ENCODE data around the gene RNF157. TPM values are rescaled to one million over a fixed set of nuclear protein-coding genes. Genes with fewer than 3 reads are reported as not detected.

The RNF157 gene
- total and polyA plus RNA-seq, 2 of the 13 experiments (the other 11 are each of a cell fraction or from before 2014, with no cell fraction given), result 0.44 to 1.5 TPM

GRCh38 chr17:76200354-76200753, 39.9 kb downstream of the RNF157 start:
- Histone ChIP-seq H3K79me2 (ENCODE audit: insufficient read depth, low read length) (no peaks in the 10 kb centered on the region), H3K4me2 (ENCODE audit: low read depth, low read length) (no peak overlapping the region), H3K4me1 (ENCODE audit: insufficient read depth, low read length) (no peaks in the 10 kb centered on the region), H2AFZ (ENCODE audit: low read length) (no peak overlapping the region), H3K27ac (ENCODE audit: extremely low read length, insufficient read depth, low read length) (no peak overlapping the region), H3K36me3 (replicated peaks in 1 of 2; ENCODE audit: control insufficient read depth in 1 of 2, insufficient read depth in 2 of 2, low read length in 2 of 2) (no peaks in the 10 kb centered on the region), H4K20me1 (ENCODE audit: insufficient read depth, low read length) (no peaks in the 10 kb centered on the region), H3K4me3 (replicated peaks in 1 of 3; ENCODE audit: insufficient read depth in 1 of 3, low read depth in 2 of 3, low read length in 3 of 3) (no peak overlapping the region), H3K9ac (ENCODE audit: insufficient read depth, low read depth, low read length) (no peak overlapping the region), H3K9me3 (ENCODE audit: low read length) (no peaks in the 10 kb centered on the region), H3K27me3 (ENCODE audit: control insufficient read depth in 1 of 2, insufficient read depth in 2 of 2, low read length in 2 of 2) (peaks cover 0 to 3% of the 10 kb centered on the region in 2 experiments; a peak in 1 of 5 replicates)
- no peak for DNase-seq (ENCODE audit: low spot score)
- no TSS peak for BruUV-seq (replicated peaks)
- no peak for ATAC-seq
- ChIA-PET CTCF (ENCODE audit: low intra/inter-chr PET ratio, low total read pairs) (no interaction called here), POLR2A (no interaction called here)
- no peak for FAIRE-seq
- in situ Hi-C loops (cut with HindIII; ENCODE audit: extremely low pct_ligation_motif_present, low pct_unique_long_range_greater_than_20kb) (no loop called here), intact Hi-C loops (cut with micrococcal nuclease; ENCODE audit: unreplicated experiment) (no loop called here)
- TF ChIP-seq ZNF260 (CRISPR knock-in tag; IDR thresholded peaks at IDR 0.05; ENCODE audit: borderline replicate concordance, low read depth) (no peak), MYPOP (CRISPR knock-in tag; IDR thresholded peaks at IDR 0.05) (no peak)
- 52% methylated on average over 4 of the region's 4 CpGs for WGBS (ENCODE audit: low lambda C conversion rate)

GRCh38 chr17:76199469-76199868, 40.8 kb downstream of the RNF157 start:
- Histone ChIP-seq H3K4me3 (replicated peaks in 1 of 3; ENCODE audit: insufficient read depth in 1 of 3, low read depth in 2 of 3, low read length in 3 of 3) (no peak overlapping the region), H3K27me3 (ENCODE audit: control insufficient read depth in 1 of 2, insufficient read depth in 2 of 2, low read length in 2 of 2) (peaks cover 0 to 3% of the 10 kb centered on the region in 2 experiments; a peak in 1 of 5 replicates), H3K36me3 (replicated peaks in 1 of 2; ENCODE audit: control insufficient read depth in 1 of 2, insufficient read depth in 2 of 2, low read length in 2 of 2) (no peaks in the 10 kb centered on the region), H3K9ac (ENCODE audit: insufficient read depth, low read depth, low read length) (no peak overlapping the region), H3K4me2 (ENCODE audit: low read depth, low read length) (no peak overlapping the region), H3K4me1 (ENCODE audit: insufficient read depth, low read length) (no peaks in the 10 kb centered on the region), H3K79me2 (ENCODE audit: insufficient read depth, low read length) (no peaks in the 10 kb centered on the region), H4K20me1 (ENCODE audit: insufficient read depth, low read length) (no peaks in the 10 kb centered on the region), H3K9me3 (ENCODE audit: low read length) (no peaks in the 10 kb centered on the region), H2AFZ (ENCODE audit: low read length) (no peak overlapping the region), H3K27ac (ENCODE audit: extremely low read length, insufficient read depth, low read length) (no peak overlapping the region)
- ATAC-seq, result no peak
- CTCF ChIA-PET (ENCODE audit: low intra/inter-chr PET ratio, low total read pairs), result no interaction called here
- intact Hi-C loops (cut with micrococcal nuclease; ENCODE audit: unreplicated experiment) (no loop called here), in situ Hi-C loops (cut with HindIII; ENCODE audit: extremely low pct_ligation_motif_present, low pct_unique_long_range_greater_than_20kb) (no loop called here)
- no peak for TF ChIP-seq PRDM15 (CRISPR knock-in tag; IDR thresholded peaks at IDR 0.05)
- TF ChIP-seq MEF2D (CRISPR knock-in tag; IDR thresholded peaks at IDR 0.05), result no peak
- TF ChIP-seq ZNF567 (CRISPR knock-in tag; IDR thresholded peaks at IDR 0.05; ENCODE audit: borderline replicate concordance), result no peak
- FAIRE-seq, result no peak
- POLR2A ChIA-PET, result no interaction called here
- DNase-seq (ENCODE audit: low spot score), result no peak
- no TSS peak for BruUV-seq (replicated peaks)
- WGBS (ENCODE audit: low lambda C conversion rate), result 54% methylated on average over 4 of the region's 4 CpGs
